ENCODE measurements around the gene SPRED3. TPM values are rescaled to one million over a fixed set of nuclear protein-coding genes. Genes with fewer than 3 reads are reported as not detected.
"Not testable (repeated sequence)": the region's sequence is repeated elsewhere in the genome, so short reads cannot be mapped to it uniquely, and the experiment has no call there.

The SPRED3 gene
- total RNA-seq, 2 experiments from 2014 or later, result 3.0 to 4.5 TPM

GRCh38 chr19:38421856-38422255 lies 33.4 kb downstream of the SPRED3 start:
- Mint-ChIP-seq H3K27me3 (no peaks in the 10 kb centered on the region), H3K9me3 (ENCODE audit: low read depth) (no peaks in the 10 kb centered on the region), H3K36me3 (ENCODE audit: low read depth) (no peaks in the 10 kb centered on the region), H3K27ac (no peak overlapping the region), H3K4me3 (no peak overlapping the region), H3K4me1 (peaks cover 33% of the 10 kb centered on the region)
- ChIA-PET POLR2A (no interaction called here), CTCF (interaction anchor here (0.9 kb wide), 1 partner anchor 18 kb away, joined by 3 read pairs; no protein-coding TSS in a partner anchor)
- intact Hi-C loops (cut with DNase I, micrococcal nuclease), result no loop called here
- no peak for DNase-seq
- ATAC-seq, result no peak

GRCh38 chr19:38422438-38422837 lies 33.9 kb downstream of the SPRED3 start:
- intact Hi-C loops (cut with DNase I, micrococcal nuclease), result no loop called here

GRCh38 chr19:38424272-38424671 lies 35.8 kb downstream of the SPRED3 start:
- ATAC-seq (no peak), DNase-seq (no peak)
- Mint-ChIP-seq H3K36me3 (ENCODE audit: low read depth) (no peaks in the 10 kb centered on the region), H3K4me1 (peaks cover 27% of the 10 kb centered on the region), H3K9me3 (ENCODE audit: low read depth) (no peaks in the 10 kb centered on the region), H3K27ac (no peak overlapping the region), H3K4me3 (no peak overlapping the region), H3K27me3 (no peaks in the 10 kb centered on the region)
- POLR2A ChIA-PET, result interaction anchor here (0.7 kb wide), 1 partner anchor 30 kb away, joined by 5 read pairs; no protein-coding TSS in a partner anchor
- CTCF ChIA-PET, result interaction anchor here (1.0 to 1.1 kb wide), 2 partner anchors 18 to 141 kb away, joined by 3 to 4 read pairs; no protein-coding TSS in a partner anchor
- intact Hi-C loops (cut with DNase I, micrococcal nuclease), result no loop called here

More at GRCh38 chr19:38422438-38422837, 33.9 kb downstream of the SPRED3 start:
- Mint-ChIP-seq H3K27me3 (no peaks in the 10 kb centered on the region), H3K4me3 (no peak overlapping the region), H3K4me1 (peaks cover 32% of the 10 kb centered on the region), H3K36me3 (ENCODE audit: low read depth) (no peaks in the 10 kb centered on the region), H3K9me3 (ENCODE audit: low read depth) (no peaks in the 10 kb centered on the region), H3K27ac (no peak overlapping the region)
- DNase-seq (no peak), ATAC-seq (no peak)
- ChIA-PET CTCF (interaction anchor here (0.6 to 0.9 kb wide), 2 partner anchors 17 to 20 kb away, joined by 3 read pairs; partner anchors contain the start of gene FAM98C), POLR2A (no interaction called here)

GRCh38 chr19:38425222-38425809 lies 36.8 kb downstream of the SPRED3 start:
- ATAC-seq (no peak), DNase-seq (no peak)
- no peaks in the 10 kb centered on the region for H3K27me3 Mint-ChIP-seq
- intact Hi-C loops (cut with DNase I, micrococcal nuclease), result loop anchor here (5.0 kb wide), 4 partner anchors 127 to 977 kb away; no protein-coding TSS in a partner anchor
- no peaks in the 10 kb centered on the region for H3K36me3 Mint-ChIP-seq (ENCODE audit: low read depth)
- CTCF ChIA-PET, result interaction anchor here (0.5 to 4.6 kb wide), 2 partner anchors 22 to 462 kb away, joined by 4 to 23 read pairs; partner anchors contain the start of gene FAM98C
- POLR2A ChIA-PET, result interaction anchor here (0.7 kb wide), 1 partner anchor 31 kb away, joined by 5 read pairs; no protein-coding TSS in a partner anchor
- H3K27ac Mint-ChIP-seq, result peak overlapping the region; percentile 78
- peak overlapping the region; percentile 60 for H3K4me3 Mint-ChIP-seq
- H3K9me3 Mint-ChIP-seq (ENCODE audit: low read depth), result no peaks in the 10 kb centered on the region
- H3K4me1 Mint-ChIP-seq, result peaks cover 33% of the 10 kb centered on the region

GRCh38 chr19:38425810-38426466 lies 37.4 kb downstream of the SPRED3 start, which contains the start of gene RASGRP4:
TSS of gene RASGRP4 (minus strand) at chr19:38426219. CDS start at chr19:38426091, 128 bp downstream.
- POLR2A ChIA-PET, result interaction anchor here (0.6 to 0.7 kb wide), 2 partner anchors 8 to 53 kb away, joined by 3 read pairs; no protein-coding TSS in a partner anchor
- ATAC-seq (peak; percentile 27), DNase-seq (peak; percentile 78)
- Mint-ChIP-seq H3K4me1 (peaks cover 33% of the 10 kb centered on the region), H3K36me3 (ENCODE audit: low read depth) (no peaks in the 10 kb centered on the region), H3K27ac (peak within 1 kb of the TSS; percentile 90), H3K27me3 (no peaks in the 10 kb centered on the region), H3K4me3 (peak within 1 kb of the TSS; percentile 60), H3K9me3 (ENCODE audit: low read depth) (no peaks in the 10 kb centered on the region)
- CTCF ChIA-PET, result interaction anchor here (0.5 to 4.6 kb wide), 6 partner anchors 15 to 906 kb away, joined by 3 to 23 read pairs (median 3); partner anchors contain the start of gene FAM98C
- intact Hi-C loops (cut with DNase I, micrococcal nuclease), result loop anchor here (5.0 kb wide), 4 partner anchors 126 to 976 kb away; no protein-coding TSS in a partner anchor

GRCh38 chr19:38427035-38427677 lies 38.7 kb downstream of the SPRED3 start:
- POLR2A ChIA-PET, result interaction anchor here (0.7 kb wide), 1 partner anchor 135 kb away, joined by 3 read pairs; no protein-coding TSS in a partner anchor
- not testable (repeated sequence) for H3K9me3 Mint-ChIP-seq (ENCODE audit: low read depth); H3K27me3 Mint-ChIP-seq; H3K36me3 Mint-ChIP-seq (ENCODE audit: low read depth)
- ATAC-seq (peak; percentile 83), DNase-seq (peak; percentile 81)
- H3K27ac Mint-ChIP-seq, result peak overlapping the region; percentile 92
- intact Hi-C loops (cut with DNase I, micrococcal nuclease), result loop anchor here (1.0 to 5.0 kb wide), 6 partner anchors 24 to 975 kb away; partner anchors contain the start of gene FAM98C (in 1 of the 2)
- CTCF ChIA-PET, result interaction anchor here (0.8 to 4.6 kb wide), 2 partner anchors 14 to 24 kb away, joined by 3 to 23 read pairs; partner anchors contain the start of gene FAM98C
- H3K4me1 Mint-ChIP-seq, result peaks cover 33% of the 10 kb centered on the region
- H3K4me3 Mint-ChIP-seq, result peak overlapping the region; percentile 60

GRCh38 chr19:38429055-38429810 lies 40.7 kb downstream of the SPRED3 start:
- peak overlapping the region; percentile 32 for H3K4me3 Mint-ChIP-seq
- DNase-seq (peak; percentile 72), ATAC-seq (peak; percentile 56)
- peaks cover 3% of the 10 kb centered on the region for H3K27me3 Mint-ChIP-seq
- intact Hi-C loops (cut with DNase I, micrococcal nuclease), result loop anchor here (1.0 to 5.0 kb wide), 5 partner anchors 123 to 973 kb away; no protein-coding TSS in a partner anchor
- ChIA-PET POLR2A (interaction anchor here (0.6 to 1.0 kb wide), 2 partner anchors 26 to 55 kb away, joined by 3 to 5 read pairs; no protein-coding TSS in a partner anchor), CTCF (interaction anchor here (4.6 kb wide), 1 partner anchor 26 kb away, joined by 23 read pairs; the partner anchor contains the start of gene FAM98C)
- H3K36me3 Mint-ChIP-seq (ENCODE audit: low read depth), result no peaks in the 10 kb centered on the region
- H3K27ac Mint-ChIP-seq, result peak overlapping the region; percentile 98
- H3K9me3 Mint-ChIP-seq (ENCODE audit: low read depth), result no peaks in the 10 kb centered on the region
- peaks cover 38% of the 10 kb centered on the region for H3K4me1 Mint-ChIP-seq

GRCh38 chr19:38429811-38430156 lies 41.3 kb downstream of the SPRED3 start:
- peak overlapping the region; percentile 28 for H3K4me3 Mint-ChIP-seq
- peaks cover 5% of the 10 kb centered on the region for H3K27me3 Mint-ChIP-seq
- ChIA-PET POLR2A (no interaction called here), CTCF (interaction anchor here (4.6 kb wide), 1 partner anchor 27 kb away, joined by 23 read pairs; the partner anchor contains the start of gene FAM98C)
- DNase-seq, result no peak
- peaks cover 38% of the 10 kb centered on the region for H3K4me1 Mint-ChIP-seq
- H3K9me3 Mint-ChIP-seq (ENCODE audit: low read depth), result no peaks in the 10 kb centered on the region
- intact Hi-C loops (cut with DNase I, micrococcal nuclease), result loop anchor here (1.0 to 5.0 kb wide), 5 partner anchors 123 to 973 kb away; no protein-coding TSS in a partner anchor
- ATAC-seq, result no peak
- H3K27ac Mint-ChIP-seq, result peak overlapping the region; percentile 98
- no peaks in the 10 kb centered on the region for H3K36me3 Mint-ChIP-seq (ENCODE audit: low read depth)

- ATAC-seq (no peak), DNase-seq (no peak)
- ChIA-PET POLR2A (interaction anchor here (0.6 to 0.7 kb wide), 2 partner anchors 26 to 481 kb away, joined by 3 to 5 read pairs; no protein-coding TSS in a partner anchor), CTCF (no interaction called here)
- no peaks in the 10 kb centered on the region for H3K9me3 Mint-ChIP-seq (ENCODE audit: low read depth)
- H3K27me3 Mint-ChIP-seq, result peaks cover 5% of the 10 kb centered on the region
- H3K4me3 Mint-ChIP-seq, result no peak overlapping the region
- no peak overlapping the region for H3K27ac Mint-ChIP-seq
- peaks cover 36% of the 10 kb centered on the region for H3K4me1 Mint-ChIP-seq
- intact Hi-C loops (cut with DNase I, micrococcal nuclease), result no loop called here
- H3K36me3 Mint-ChIP-seq (ENCODE audit: low read depth), result no peaks in the 10 kb centered on the region
Measured at GRCh38 chr19:38430931-38431330, 42.4 kb downstream of the SPRED3 start.

GRCh38 chr19:38433268-38433733 lies 44.8 kb downstream of the SPRED3 start, which contains the start of gene RYR1:
TSS of gene RYR1 (plus strand) at chr19:38433691. CDS start at chr19:38433830, 139 bp downstream.
- peaks cover 9% of the 10 kb centered on the region for H3K27me3 Mint-ChIP-seq
- H3K4me3 Mint-ChIP-seq, result peak within 1 kb of the TSS; percentile 51
- H3K27ac Mint-ChIP-seq, result no peak within 1 kb of the TSS
- DNase-seq (peak; percentile 77), ATAC-seq (peak; percentile 57)
- ChIA-PET POLR2A (no interaction called here), CTCF (no interaction called here)
- peaks cover 22% of the 10 kb centered on the region for H3K4me1 Mint-ChIP-seq
- intact Hi-C loops (cut with DNase I, micrococcal nuclease), result loop anchor here in 1 of 2 experiments (2.0 kb wide), 1 partner anchor 74 kb away; no protein-coding TSS in a partner anchor
- no peaks in the 10 kb centered on the region for H3K36me3 Mint-ChIP-seq (ENCODE audit: low read depth)
- no peaks in the 10 kb centered on the region for H3K9me3 Mint-ChIP-seq (ENCODE audit: low read depth)
